Mammary epithelial cell (primary cell): ENCODE results near the gene RPS25.

ENCODE experiments used
- EZH2 ChIP-seq: IDR thresholded peaks from 2 replicates; pipeline ENCODE4 v1.6.1; 2012; ENCODE audit warnings: low read length, inconsistent platforms, borderline replicate concordance
- TF ChIP-seq, protein P1 (sequence below), 2 donors: IDR thresholded peaks in 1 of 2; conservative IDR thresholded peaks in 1 of 2; 2 replicates each; pipeline ENCODE4 v1.5.1; 2011 to 2012; ENCODE audit warnings: inconsistent platforms in 2 of 2, low read length in 2 of 2, mild to moderate bottlenecking in 2 of 2, control low read depth in 1 of 2, low read depth in 1 of 2; ENCODE audit not compliant: insufficient read depth in 1 of 2; ENCODE audit errors: extremely low read depth in 1 of 2

DNA sequence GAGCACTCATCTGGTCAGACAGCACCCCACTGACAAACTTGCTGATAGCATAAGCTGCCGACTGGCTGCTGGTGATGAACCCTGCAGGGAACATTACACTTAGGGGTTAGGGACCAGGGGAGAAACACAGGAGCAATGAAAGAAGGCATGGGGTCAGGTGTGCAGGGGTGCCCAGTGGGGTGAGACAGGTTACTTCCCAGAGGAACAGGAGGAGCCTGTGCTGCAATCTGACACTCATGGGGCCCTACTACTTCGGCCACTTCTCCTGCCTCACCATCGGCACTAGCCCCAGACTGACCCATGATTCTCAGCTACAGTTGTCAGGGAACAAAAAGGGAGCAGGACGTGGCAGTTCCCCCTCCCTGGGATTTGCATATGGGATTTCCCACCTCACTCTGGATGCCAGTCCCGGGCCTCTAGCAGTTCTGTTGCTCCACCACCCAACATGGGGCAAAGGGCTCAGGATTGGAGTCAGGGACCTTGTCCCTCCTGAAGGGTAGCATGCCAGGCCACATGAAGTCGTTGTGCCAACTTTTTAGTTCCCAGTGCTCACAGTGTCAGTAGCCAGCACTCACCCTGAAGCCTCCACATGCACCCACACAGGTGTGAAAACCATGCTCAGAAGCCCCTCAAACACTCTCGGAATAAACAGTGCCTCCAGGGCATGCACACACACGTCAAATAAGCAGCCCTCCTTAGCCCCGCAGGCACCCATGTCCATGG is 10.4 kb upstream of the RPS25 start:
- TF ChIP-seq, protein P1, sequence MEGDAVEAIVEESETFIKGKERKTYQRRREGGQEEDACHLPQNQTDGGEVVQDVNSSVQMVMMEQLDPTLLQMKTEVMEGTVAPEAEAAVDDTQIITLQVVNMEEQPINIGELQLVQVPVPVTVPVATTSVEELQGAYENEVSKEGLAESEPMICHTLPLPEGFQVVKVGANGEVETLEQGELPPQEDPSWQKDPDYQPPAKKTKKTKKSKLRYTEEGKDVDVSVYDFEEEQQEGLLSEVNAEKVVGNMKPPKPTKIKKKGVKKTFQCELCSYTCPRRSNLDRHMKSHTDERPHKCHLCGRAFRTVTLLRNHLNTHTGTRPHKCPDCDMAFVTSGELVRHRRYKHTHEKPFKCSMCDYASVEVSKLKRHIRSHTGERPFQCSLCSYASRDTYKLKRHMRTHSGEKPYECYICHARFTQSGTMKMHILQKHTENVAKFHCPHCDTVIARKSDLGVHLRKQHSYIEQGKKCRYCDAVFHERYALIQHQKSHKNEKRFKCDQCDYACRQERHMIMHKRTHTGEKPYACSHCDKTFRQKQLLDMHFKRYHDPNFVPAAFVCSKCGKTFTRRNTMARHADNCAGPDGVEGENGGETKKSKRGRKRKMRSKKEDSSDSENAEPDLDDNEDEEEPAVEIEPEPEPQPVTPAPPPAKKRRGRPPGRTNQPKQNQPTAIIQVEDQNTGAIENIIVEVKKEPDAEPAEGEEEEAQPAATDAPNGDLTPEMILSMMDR (conservative IDR thresholded peaks at IDR 0.05 in 1 of 2, IDR thresholded peaks at IDR 0.05 in 1 of 2; ENCODE audit: extremely low read depth in 1 of 2, insufficient read depth in 1 of 2, low read depth in 1 of 2, low read length in 2 of 2): no peak
- no peak for TF ChIP-seq EZH2
